Bronchus fibroblast of lung (primary cell): ENCODE results near the gene SCARB1. TPM values are rescaled to one million over a fixed set of nuclear protein-coding genes. Genes with fewer than 3 reads are reported as not detected.

Experiments
- total RNA-seq: library from RNA; depleted of rRNA; stranded (reverse); fragments of >200 nt; gene quantifications from 2 replicates; pipeline ENCODE4 v1.2.3, GENCODE V29; 2015

SCARB1 gene, protein sequence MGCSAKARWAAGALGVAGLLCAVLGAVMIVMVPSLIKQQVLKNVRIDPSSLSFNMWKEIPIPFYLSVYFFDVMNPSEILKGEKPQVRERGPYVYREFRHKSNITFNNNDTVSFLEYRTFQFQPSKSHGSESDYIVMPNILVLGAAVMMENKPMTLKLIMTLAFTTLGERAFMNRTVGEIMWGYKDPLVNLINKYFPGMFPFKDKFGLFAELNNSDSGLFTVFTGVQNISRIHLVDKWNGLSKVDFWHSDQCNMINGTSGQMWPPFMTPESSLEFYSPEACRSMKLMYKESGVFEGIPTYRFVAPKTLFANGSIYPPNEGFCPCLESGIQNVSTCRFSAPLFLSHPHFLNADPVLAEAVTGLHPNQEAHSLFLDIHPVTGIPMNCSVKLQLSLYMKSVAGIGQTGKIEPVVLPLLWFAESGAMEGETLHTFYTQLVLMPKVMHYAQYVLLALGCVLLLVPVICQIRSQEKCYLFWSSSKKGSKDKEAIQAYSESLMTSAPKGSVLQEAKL
- 67.2 and 69.4 TPM in 2 replicates for total RNA-seq

DNA sequence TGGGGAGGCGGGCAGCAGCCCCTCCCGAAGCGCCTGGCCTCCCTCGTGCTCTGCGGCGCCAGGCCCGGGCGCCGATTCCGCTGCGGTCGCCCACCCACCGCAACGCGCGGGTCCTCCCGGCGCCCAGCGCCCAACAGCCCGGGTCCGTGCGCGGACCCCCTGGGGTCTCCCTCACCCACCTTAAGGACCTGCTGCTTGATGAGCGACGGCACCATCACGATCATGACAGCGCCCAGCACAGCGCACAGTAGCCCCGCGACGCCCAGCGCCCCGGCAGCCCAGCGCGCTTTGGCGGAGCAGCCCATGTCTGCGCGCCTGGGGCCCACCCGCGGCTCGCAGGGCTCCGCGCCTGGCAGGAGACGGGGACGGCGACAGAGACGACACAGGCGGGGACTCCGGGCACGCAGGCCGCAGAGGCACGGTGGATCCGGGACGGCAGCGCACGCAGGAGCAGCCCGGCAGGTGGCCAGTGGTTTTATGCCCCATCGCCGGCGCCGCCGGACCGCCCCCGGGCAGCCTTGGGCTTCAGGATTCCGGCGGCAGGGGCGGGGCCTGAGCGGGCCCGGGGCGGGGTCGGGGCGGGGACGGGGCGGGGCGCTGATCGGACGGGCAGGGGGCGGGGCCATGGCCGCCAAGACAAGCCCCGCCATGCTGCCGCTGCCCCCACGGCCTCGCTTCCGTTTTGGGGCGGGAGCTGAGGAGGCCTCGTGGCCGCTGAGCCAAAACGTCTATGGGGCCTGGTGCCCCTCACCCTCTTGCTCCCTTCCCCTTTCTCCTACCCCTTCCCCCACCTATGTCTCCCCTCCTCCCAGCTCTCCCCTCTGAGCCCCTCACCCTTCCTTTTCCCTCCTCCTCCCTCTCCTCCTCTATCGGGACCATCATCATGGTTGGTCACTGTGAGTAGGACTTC lies at the start of gene SCARB1:
SCARB1 (minus strand) TSS at position 449 of the 910 bp plus-strand sequence; CDS start at position 305, 144 bp downstream.

Other genes with a start within 250 kb of the SCARB1 start
- 755 and 860 TPM in 2 replicates for gene UBC, start 50.8 kb upstream of the SCARB1 start, total RNA-seq
- gene DHX37, start 125.3 kb upstream of the SCARB1 start, total RNA-seq: 12.1 and 14.1 TPM in 2 replicates
- 6.7 and 8.4 TPM in 2 replicates for gene BRI3BP, start 129.8 kb upstream of the SCARB1 start, total RNA-seq
- gene AACS, start 201.6 kb upstream of the SCARB1 start, total RNA-seq: 43.6 and 43.9 TPM in 2 replicates